HG02938 (cell line): Measurements from ENCODE around the gene CCDC138.

Source experiments
- ATAC-seq: cut with Tn5 transposase; IDR thresholded peaks from one replicate; pipeline ENCODE4 v1.9.1; 2021; ENCODE audit warnings: mild to moderate bottlenecking, moderate library complexity; ENCODE audit not compliant: unreplicated experiment

The CCDC138 gene

DNA sequence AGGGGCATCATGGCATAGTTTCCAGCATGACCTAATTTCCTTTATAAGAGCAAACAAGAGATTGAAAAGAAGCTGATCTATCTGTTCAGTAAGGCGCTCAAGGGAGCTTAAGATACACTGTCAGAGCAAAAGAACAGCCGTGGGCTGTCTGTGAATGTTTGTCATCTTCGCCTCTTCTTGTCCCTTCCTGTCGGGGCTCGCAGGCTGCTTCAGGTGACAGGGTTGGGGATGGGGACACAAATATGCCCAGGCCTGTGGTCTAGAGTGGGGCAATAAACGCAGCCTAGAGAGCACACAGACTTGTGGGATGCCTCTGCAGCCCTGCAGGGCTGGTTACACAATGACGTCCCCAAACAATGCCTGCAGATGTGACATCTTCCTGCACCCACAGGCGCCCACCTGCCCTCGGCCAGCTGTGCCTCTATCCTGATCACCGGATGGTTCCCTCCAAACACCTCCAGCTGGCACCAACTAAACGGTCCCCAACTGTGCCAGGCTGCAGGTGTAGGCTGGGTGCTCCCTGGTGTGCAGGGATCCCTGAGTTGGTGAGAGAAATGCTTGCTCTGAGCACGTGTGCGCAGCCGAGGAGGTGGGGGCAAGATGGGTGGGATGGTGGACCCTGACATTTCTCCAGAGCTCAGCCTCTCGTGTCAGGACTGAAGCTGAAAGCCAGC, 129.7 kb downstream of the CCDC138 start:
- ATAC-seq, result no peak

GRCh38 chr2:108916796-108917421, 130.3 kb downstream of the CCDC138 start:
- ATAC-seq, result no peak

- ATAC-seq, result no peak
These were observed 131.0 kb downstream of the CCDC138 start for GRCh38 chr2:108917526-108917925.

DNA sequence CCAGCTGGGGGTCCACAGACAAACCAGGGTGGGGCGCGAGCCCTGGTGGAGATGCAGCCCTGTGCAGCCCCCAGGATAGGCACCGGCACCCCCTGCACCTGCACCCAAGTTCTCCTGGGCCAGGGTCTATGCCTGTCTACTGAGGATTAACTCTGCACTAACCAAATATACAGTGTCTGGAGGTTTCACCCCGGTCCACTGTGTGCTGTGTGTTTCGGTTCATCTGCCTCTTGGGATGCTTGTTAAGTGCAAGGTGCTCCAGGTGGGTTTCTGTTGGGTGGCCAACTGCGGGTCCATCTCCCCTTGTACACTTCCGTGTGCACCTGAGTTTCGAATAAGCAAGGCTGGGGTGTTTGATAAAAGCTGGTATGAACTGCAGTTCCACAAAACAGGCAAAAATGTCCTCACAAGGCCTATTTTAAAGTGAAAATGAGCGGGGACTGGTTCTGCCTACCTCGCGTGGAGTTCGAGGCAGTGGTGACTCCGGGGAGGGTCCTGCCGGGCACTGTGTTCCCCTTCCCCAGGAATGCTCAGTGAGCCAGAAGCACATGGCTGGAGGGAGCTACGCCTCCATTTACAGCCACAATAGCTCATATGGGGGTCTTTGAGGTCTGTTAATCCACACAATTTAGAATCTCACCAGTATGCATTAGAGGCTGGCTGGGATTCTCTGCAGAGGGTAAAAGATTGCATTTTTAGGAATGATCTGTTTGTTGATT, 131.7 kb downstream of the CCDC138 start:
- no peak for ATAC-seq

DNA sequence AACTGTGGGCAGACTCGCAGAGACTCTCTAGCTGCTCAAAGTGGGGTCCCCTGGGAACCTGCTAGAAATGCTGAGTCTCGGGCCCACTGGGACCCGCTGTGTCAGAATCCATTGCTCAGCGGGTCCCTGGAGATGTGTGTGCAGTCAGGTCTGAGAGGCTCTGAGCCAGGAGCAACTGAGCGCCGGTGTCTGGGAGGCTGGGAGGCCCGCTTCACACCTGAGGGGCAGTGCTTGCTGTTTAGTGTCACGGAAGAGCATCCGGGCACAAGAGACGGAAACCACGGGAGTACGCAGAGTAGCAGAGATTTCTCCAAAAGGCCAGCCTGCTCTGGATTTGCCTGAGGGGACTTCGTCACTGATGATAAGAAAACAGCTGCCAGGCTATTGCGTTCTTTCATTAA, 132.4 kb downstream of the CCDC138 start:
- no peak for ATAC-seq

DNA sequence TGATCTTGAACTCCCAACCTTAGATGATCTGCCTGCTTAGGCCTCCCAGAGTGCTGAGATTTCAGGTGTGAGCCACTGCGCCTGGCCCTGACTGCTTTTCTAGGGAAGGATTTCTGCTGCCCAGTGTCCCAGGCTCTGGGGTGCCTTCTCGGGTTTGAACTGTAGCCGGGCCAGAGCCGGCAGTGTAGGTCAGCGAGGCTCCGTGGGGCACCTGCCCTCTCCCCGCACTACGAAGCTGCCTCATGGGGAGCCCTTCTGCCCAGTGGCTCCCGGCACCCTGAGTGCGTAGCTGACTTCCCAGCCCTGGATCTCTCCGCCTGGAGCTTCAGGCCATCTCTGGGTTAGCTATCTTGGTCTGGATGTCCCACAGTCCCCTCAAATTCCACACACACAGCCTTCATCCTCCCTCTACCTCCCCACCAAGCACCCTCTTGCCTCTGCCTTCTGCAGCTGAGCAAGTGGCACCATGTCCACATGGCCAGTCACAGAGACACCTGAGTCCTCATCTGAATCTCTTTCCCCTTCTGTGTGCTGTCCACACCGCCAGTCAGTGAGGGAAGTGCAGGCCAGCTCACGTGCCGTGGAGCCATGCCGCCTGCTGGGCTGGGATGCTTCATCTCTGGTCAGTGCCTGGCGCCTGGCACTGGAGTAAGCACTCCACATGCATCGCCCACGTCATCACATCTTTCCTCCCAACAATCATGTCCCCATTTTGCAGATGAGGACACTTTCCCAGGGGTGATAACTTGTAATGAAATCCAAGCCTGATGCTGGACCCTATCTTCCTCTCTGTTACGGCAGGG, 133.2 kb downstream of the CCDC138 start:
- no peak for ATAC-seq

GRCh38 chr2:108920686-108921085, 134.1 kb downstream of the CCDC138 start:
- ATAC-seq, result no peak

GRCh38 chr2:108921096-108922030, 134.8 kb downstream of the CCDC138 start:
- ATAC-seq, result no peak

DNA sequence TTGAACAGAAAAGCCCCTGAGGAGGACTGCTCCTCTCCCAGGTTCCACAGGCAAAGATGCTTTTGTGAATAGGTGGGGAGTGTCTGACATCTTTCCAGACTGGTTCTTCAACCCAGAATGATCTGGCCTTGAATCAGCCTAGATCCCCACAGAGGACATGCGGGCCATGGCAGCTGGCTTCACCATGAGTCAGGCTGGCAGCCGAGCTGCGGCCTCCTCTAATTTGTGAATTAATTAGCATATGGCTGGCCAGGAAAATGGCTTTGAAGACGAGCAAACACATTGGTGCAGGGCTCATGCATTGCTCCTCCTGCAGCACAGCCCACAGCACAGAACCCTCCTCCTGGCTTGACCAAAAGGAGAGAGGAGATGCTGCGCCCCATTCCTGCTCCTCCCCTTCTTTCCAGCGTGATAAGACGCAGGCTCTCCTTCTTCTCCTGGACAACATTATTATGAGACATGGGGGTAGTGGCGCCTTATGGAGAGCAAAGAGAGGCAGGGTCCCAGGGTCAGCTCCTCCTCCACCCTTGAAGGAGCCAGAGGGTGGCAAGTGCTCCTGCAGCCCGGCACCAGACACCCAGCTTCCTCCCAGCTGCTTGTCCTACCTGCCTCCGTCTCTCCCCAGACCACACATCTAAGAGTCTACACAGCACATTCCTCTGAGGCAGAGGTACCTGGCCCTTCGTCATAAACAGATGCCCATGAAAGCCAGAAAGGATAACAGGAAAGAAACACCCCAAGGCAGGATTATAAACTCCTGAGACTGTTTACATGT, 135.8 kb downstream of the CCDC138 start:
- ATAC-seq, result no peak

- no peak for ATAC-seq
These were observed 136.6 kb downstream of the CCDC138 start for GRCh38 chr2:108923019-108923700.

- ATAC-seq, result no peak
These were observed 137.4 kb downstream of the CCDC138 start for GRCh38 chr2:108923736-108924579.

DNA sequence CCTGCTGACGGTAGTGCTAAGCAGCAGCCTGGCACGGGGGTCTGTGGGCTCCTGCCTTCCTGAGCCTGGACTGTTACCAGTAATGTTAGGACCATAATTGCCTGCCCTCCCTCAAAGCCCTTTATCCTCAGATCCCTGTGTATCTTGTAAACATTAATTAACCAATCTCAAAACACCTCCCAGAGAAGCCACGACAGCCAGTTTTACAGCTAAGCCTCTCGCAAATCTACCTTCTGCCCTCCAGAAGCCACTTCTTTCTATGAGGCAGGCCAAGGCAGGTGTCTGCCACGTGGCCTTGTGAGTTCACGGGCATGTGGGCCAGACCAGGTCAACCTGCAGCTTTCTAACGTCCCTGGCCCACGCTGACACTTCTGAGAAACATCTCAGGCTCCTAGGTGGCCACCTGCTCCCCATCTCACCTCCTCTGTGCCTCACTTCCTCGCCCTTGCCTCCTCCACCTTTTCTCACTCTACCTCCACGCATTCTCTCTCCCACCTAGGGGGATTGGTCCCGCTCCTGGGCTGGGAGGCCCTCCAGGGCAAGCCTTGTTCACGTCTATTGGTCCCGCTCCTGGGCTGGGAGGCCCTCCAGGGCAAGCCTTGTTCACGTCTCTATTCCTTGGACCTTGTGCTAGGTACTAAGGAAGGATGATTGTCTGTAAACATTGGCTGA, 138.1 kb downstream of the CCDC138 start:
- no peak for ATAC-seq

GRCh38 chr2:108925286-108925685, 138.7 kb downstream of the CCDC138 start:
- no peak for ATAC-seq

- ATAC-seq, result no peak
These were observed 139.2 kb downstream of the CCDC138 start for GRCh38 chr2:108925735-108926134.
